Measurements from ENCODE around the gene RWDD4. TPM values are rescaled to one million over a fixed set of nuclear protein-coding genes. Genes with fewer than 3 reads are reported as not detected.

The RWDD4 gene
- total and polyA plus RNA-seq, 11 donors: 8.2 to 20.4 (median 15.8) TPM

GRCh38 chr4:183686461-183686860 lies 27.5 kb upstream of the RWDD4 start:
- no peak for ATAC-seq
- 80 to 88% (median 84%) methylated on average over 2 of the region's 2 CpGs for WGBS, 4 donors
- no peak for DNase-seq
- H3K9me3 ChIP-seq: no peaks in the 10 kb centered on the region
- peaks cover 0 to 100% (median 89%) of the 10 kb centered on the region in 9 donors for H3K36me3 ChIP-seq
- no peak overlapping the region for H3K27ac ChIP-seq
- TF ChIP-seq POLR2A (IDR thresholded peaks at IDR 0.05) (no peak), CTCF (IDR thresholded peaks at IDR 0.05) (no peak)
- H3K4me3 ChIP-seq: no peak overlapping the region
- H3K4me1 ChIP-seq: no peaks in the 10 kb centered on the region
- intact Hi-C loops (cut with DNase I): no loop called here
- no peaks in the 10 kb centered on the region for H3K27me3 ChIP-seq

DNA sequence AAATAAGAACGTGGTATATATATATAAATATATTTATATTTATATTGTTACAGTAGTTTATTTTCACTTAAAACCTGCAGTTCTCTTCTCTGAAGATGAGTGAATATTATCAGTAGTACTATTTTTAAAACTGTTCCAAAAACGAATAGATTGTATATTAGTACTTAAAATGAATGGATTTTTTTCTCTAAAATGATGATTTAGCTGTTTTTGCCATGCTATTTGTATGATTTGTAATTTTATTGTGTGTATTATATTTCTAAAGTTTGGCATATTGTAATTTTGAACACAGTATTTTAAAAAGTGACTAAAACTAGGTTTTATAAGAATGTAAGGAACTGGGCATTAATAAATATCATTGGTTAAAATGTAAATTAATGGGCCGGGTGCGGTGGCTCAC lies 22.1 kb upstream of the RWDD4 start:
- ATAC-seq: no peak
- no peak for DNase-seq
- peaks cover 0 to 100% (median 92%) of the 10 kb centered on the region in 9 donors for H3K36me3 ChIP-seq

GRCh38 chr4:183675625-183676024 lies 16.6 kb upstream of the RWDD4 start:
- H3K4me3 ChIP-seq: no peak overlapping the region
- TF ChIP-seq CTCF (IDR thresholded peaks at IDR 0.05): no peak
- no peak for TF ChIP-seq POLR2A (IDR thresholded peaks at IDR 0.05)
- no peaks in the 10 kb centered on the region for H3K4me1 ChIP-seq
- peaks cover 0 to 99% (median 87%) of the 10 kb centered on the region in 9 donors for H3K36me3 ChIP-seq
- DNase-seq (no peak), ATAC-seq (no peak)
- 83 to 93% (median 87%) methylated on average over 4 of the region's 4 CpGs for WGBS, 4 donors
- intact Hi-C loops (cut with DNase I): no loop called here
- no peak overlapping the region for H3K27ac ChIP-seq
- no peaks in the 10 kb centered on the region for H3K27me3 ChIP-seq
- H3K9me3 ChIP-seq: no peaks in the 10 kb centered on the region

More for the DNA sequence above, 22.1 kb upstream of the RWDD4 start:
- WGBS, 4 donors: 90 to 93% (median 92%) methylated on average over 4 of the region's 4 CpGs
- intact Hi-C loops (cut with DNase I): no loop called here
- TF ChIP-seq CTCF (IDR thresholded peaks at IDR 0.05) (no peak), POLR2A (IDR thresholded peaks at IDR 0.05) (no peak)
- Histone ChIP-seq H3K9me3 (no peaks in the 10 kb centered on the region), H3K27ac (no peak overlapping the region), H3K4me3 (no peak overlapping the region), H3K4me1 (no peaks in the 10 kb centered on the region), H3K27me3 (no peaks in the 10 kb centered on the region)

GRCh38 chr4:183674153-183674552 lies 15.2 kb upstream of the RWDD4 start:
- Histone ChIP-seq H3K9me3 (no peaks in the 10 kb centered on the region), H3K36me3 (peaks cover 0 to 99% (median 87%) of the 10 kb centered on the region in 9 donors), H3K4me3 (no peak overlapping the region), H3K27ac (no peak overlapping the region), H3K4me1 (no peaks in the 10 kb centered on the region), H3K27me3 (no peaks in the 10 kb centered on the region)
- TF ChIP-seq CTCF (IDR thresholded peaks at IDR 0.05) (no peak), POLR2A (IDR thresholded peaks at IDR 0.05) (no peak)
- DNase-seq (no peak), ATAC-seq (no peak)
- WGBS, 4 donors: 77 to 83% (median 80%) methylated on average over 3 of the region's 3 CpGs
- intact Hi-C loops (cut with DNase I): loop anchor here in 1 of 10 donors (5.0 kb wide), 1 partner anchor 33 kb away; no protein-coding TSS in a partner anchor
